HG02870 (cell line): ENCODE measurements around the gene OBSL1.

ENCODE experiments used
- ATAC-seq: cut with Tn5 transposase; IDR thresholded peaks from one replicate; pipeline ENCODE4 v1.9.1; 2021; ENCODE audit warnings: mild to moderate bottlenecking, moderate library complexity; ENCODE audit not compliant: unreplicated experiment

OBSL1 gene

DNA sequence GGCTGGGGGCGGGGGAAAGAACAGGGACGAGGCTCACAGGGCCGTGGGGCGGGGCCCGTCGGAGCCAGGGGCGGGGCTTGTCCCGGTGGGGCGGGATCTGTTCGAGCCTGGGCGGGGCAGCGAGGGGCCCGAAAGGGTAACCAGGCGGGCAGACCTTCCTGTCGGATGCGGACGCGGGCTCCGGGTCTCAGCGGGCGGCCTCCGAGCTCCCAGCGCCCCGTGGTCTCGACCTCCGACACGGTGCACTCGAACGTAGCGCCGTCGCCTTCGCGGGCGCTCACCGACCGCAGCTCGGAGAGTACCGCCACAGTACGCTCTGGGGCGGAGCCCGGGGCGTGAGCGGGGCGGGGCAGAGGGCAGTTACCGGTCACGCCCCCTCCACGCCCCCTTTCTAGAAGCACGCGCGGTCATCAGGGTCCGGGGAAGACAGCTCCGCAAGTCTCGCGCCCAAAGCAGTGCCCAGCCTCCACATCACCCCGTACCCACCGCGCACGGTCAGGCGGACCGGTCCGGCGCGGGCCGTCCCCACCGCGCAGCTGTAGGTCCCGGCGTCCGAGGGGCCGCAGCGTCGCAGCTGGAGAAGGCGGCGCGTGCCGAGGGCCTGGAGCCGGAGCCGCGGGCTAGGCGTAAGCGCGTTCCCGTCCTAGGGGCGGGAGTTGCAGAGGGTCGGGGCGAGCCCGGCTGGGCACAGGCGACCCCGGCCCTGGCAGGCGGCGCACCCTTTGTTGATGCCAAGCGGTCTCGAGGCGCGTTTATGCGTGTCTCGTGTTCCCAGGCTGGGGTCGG, 18.8 kb downstream of the OBSL1 start:
- ATAC-seq = peak; percentile 92

DNA sequence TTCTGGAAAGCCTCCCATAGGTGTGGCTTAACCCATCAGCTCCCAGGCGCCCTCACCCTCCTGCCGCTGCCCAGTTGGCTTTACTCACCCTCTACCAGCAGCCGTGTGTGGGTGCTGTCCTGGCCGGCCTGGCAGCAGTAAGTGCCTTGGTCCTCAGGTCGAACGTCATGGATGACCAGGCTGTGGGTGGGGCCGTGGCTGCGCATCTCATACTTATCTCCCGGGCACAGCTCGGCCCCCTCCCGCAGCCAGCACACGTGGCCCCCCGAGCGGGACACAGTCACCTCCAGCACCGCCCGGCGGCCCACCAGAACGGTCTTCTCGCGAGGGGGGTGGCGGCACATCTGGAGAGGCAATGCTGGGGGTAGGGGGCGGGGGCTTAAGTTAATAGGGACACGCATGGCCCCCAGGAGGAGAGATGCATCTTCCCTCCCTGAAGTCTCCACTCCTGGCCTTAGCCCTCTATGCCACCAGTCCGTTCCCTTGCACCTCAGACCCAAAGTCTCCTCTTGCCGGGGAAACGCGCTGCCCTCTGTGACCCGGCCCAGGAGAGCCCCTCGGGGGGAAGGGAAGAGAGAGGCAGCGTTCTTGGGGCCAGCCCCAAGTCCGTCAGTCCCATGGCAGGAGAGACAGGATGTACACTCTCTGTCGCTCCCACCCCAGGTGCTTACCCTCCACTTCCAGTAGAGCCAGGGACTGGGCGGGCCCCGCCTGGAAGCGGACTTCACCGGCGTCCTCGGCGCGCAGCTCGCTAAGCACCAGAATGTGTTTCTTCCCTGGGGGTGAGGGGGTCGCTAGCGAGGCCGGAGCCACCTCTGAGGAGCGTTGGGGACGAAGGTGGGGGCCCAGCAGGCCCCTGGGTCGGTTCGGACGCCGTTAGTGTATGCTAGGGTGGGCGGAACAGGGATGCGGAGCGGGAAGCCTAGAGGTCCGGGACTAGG, 19.6 kb downstream of the OBSL1 start:
- ATAC-seq = peak; percentile 15

DNA sequence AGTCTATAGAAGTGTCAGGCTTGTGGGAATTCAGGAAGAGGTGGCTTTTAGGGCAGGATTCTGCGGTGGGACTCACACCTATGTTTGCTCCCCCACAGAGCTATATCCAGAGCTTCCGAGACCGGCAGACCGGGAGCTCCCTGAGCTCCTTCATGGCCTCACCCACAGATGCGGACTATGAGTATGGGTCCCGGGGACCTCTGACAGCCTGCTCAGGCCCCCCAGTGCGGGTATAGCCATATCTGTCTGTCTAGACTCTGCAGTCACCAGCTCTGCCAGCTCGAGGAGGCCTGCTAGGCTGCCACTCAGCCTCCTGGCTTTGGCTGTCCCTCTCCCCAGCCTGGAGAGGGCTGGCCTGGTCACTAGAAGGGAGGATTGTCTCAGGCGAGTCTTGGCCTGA, 21.7 kb downstream of the OBSL1 start:
- ATAC-seq = no peak

DNA sequence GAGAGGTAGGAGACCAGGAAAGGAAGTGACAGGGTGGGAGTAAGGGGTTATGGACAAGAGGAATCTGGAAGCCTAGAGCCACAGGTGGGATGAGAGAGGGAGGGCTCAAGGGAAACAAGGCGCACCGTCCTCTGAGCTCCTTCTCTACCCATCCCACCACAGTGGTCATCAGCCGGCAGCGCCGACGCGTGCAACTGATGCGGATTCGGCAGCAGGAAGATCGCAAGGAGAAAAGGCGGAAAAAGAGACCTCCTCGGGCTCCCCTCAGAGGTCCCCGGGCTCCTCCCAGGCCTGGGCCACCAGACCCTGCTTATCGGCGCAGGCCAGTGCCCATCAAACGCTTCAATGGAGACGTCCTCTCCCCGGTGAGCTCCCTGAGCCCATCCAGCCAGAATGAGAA, 22.3 kb downstream of the OBSL1 start:
- ATAC-seq = no peak

DNA sequence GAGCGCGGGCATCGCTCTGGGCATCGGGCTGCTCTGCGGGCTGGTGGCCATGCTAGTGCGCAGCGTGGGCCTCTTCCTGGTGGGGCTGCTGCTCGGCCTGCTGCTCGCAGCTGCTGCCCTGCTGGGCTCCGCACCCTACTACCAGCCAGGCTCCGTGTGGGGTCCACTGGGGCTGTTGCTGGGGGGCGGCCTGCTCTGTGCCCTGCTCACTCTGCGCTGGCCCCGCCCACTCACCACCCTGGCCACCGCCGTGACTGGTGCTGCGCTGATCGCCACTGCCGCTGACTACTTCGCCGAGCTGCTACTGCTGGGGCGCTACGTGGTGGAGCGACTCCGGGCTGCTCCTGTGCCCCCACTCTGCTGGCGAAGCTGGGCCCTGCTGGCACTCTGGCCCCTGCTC, 23.7 kb downstream of the OBSL1 start:
- no peak for ATAC-seq

DNA sequence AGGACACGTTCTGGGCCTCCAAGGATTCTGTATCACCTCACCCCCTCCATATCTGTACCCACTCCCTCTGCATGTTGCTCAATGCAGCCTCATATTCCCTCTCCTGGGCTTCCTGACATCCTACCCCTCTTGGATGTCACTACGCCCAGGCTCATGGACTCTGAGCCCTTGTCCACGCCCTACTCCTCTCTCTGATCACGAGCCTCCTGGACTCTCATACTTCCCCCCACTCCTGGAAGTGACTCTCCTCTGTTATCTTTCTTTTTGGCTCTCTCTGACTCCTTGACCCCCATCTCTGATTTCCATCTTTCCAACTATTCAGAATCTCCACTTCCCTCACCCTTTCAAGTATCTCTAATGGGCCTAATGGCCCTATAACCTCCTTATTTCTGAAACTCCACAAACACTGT, 25.4 kb downstream of the OBSL1 start:
- ATAC-seq = no peak

DNA sequence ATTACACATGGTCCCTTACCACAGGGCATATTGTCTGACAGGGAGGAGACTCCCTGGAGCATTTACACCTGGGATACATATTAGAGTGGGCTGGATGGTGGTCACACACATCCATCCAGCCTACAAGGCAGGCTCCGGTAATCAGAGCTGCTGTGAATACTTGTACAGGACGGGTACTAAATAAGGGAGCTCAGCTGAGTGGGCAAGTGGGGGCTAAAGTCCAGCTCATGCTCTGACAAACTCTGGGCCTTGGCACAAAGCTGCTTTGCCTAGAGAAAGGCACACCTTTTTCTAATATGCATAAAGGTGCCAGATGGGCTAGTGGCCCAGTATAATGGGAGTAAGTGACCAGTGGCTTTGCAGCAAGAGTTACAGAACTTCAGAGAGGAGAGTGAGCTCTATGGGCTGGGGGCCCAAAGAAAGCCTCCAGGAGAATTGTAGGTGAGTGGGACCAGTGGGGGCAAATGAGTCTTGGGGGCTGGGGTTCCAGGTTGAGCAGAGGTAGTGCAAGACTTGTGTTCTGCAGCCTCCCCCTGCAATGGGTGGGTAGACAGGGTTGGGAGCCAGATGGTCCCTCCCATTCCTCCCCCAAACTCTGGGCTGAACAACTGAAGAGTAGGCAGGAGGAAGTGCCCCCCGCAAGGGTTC, 25.9 kb downstream of the OBSL1 start:
- ATAC-seq = no peak

DNA sequence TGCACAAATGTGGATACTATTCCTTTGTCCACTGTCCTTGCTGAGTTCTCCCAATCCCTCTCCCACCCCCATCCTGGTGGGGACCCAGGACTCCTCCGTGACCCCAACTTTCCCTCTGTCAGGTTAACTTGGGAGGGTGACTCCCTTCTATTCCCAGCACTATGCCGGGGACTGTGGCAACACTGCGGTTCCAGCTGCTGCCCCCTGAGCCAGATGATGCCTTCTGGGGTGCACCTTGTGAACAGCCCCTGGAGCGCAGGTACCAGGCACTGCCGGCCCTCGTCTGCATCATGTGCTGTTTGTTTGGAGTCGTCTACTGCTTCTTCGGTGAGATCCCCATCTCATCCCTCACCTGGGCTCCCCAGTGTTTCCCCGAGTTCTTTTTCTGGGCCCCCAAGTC, 26.8 kb downstream of the OBSL1 start:
- ATAC-seq = no peak

DNA sequence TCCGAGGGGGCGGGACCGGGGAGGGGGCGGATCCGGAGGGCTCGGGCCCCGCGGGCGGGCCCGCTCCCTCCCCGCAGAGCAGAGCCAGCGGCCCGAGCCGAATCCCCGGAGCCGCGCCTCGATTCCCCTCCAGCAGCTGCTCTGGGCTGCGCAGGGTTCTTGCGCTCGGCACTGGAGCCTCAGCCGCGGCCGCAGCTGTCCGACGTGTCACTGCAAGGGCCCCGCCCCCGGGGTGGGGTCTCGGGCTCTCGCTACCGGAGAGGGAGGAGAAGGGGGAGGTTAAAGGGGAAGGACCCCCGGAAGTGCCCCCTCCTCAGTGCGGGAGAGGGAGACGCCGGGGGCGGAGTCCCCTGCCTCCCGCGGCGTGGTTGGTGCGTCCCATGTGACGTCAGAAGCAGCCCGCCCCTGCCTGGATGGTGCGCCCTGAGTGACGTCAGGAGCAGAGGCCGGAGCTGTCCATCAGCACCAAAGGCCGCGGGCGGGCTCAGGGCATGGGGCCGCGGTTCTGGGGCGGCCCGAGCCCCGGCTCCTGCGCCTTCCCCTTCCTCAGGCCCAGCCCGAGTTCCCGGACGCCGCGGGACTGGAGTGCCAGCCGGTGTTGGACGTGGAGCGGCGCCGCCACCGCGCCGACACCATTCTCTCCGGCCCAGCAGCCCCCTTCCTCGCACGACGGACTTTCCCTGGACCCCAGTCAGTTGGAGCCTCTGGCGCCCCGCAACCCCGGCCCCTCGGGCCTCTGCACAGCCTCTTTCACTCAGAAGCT, 27.6 kb downstream of the OBSL1 start, which contains the start of the genes CHPF and TMEM198:
Gene CHPF (minus strand): TSS at position 214 of the 763 bp plus-strand sequence. CDS start 271 bp downstream, outside the sequence.
Gene TMEM198 (plus strand): TSS at position 433 of the 763 bp plus-strand sequence. CDS start 700 bp downstream, outside the sequence.
- peak; percentile 72 for ATAC-seq

DNA sequence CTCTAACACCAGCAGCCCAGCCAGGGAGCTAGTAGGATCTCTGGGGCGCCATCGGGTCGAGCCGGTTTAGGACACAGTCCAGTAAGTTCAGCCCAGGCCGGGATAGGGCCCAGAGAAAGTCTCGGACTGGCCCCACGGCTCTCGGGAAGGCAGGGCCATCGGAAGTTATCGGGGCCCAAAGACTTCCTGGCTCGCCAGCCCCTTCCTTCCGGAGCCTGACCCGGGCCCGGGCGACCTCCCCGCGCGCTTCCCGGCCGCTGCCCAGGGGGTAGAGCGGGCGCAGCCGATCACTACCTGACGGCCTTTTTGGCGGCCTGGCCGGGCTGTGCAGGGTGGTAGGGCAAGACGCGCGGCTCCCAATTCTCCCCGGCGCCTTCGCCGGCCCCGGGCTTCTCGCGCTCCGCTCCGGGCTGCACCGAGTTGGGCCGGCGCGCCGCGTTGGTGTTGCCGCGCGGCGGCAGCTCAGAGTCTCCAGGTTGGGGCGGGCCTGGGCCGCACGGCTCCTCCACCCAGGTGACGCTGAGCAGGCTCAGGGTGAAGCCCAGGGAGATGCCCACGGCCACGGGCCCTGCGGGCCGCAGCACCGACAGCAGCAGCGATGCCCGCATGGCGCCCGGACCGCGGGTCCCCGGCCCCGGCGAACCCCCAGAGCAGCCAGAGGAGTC, 28.3 kb downstream of the OBSL1 start:
- ATAC-seq = peak; percentile 29

DNA sequence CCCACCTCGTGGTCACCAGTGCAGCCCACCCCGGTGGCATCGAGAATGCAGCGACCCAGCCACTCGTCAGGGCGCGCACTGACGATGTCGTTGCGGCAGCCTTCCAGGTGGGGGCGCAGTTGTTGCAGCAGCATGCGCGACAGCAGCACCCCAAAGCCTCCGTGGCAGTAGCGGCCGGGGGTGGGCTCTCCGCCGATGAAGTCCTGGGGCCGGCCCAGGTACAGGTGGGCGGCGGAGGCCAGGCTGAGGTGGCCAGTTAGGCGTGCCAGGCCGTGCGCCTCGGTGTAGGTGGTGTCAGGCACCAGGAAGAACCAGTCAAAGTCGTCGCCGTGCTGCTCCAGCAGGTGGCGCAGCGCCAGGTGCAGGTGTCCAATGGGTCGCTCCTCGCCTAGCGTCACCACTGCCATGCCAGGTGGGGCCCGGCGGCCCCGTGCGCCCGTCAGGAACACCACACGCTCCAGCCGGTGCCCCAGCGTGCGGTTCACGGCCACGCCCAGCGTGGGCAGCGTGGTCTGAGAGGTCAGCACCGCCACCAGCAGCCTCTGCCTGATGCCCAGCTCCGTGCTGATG, 29.6 kb downstream of the OBSL1 start:
- peak; percentile 40 for ATAC-seq

DNA sequence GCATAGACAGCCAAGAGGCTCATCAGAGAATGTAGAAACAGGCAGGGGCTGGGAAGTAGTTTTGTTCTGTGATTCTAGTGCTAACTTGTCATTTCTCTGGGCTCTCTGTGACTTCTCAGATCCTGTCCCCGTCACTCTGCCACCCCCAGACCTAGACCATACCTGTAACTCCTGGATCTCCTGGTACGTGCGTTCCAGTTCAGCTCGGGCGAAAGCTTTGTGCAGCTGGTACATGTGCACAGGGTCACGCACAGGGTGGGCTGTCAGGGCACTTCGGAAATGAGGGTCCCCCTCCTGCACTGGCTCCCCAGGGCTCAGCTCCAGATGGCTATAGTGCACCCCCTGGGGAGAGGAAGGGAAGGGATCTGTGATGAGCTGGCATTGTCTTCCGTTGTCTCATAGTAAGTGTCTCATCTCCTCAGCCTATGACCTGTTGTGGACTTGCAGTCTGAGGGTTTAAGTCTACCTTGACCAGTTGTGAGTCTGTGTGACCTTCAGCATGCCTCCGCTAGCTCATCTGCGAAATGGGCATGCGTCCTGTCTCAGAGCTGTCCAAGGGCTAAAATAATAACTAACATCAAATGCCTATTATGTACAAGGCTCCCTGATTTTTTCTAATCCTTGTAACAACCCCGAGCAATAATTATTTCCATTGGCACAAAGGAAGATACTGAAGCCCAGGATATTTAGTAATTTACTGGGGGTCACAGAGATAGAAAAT, 30.4 kb downstream of the OBSL1 start:
- ATAC-seq = no peak

DNA sequence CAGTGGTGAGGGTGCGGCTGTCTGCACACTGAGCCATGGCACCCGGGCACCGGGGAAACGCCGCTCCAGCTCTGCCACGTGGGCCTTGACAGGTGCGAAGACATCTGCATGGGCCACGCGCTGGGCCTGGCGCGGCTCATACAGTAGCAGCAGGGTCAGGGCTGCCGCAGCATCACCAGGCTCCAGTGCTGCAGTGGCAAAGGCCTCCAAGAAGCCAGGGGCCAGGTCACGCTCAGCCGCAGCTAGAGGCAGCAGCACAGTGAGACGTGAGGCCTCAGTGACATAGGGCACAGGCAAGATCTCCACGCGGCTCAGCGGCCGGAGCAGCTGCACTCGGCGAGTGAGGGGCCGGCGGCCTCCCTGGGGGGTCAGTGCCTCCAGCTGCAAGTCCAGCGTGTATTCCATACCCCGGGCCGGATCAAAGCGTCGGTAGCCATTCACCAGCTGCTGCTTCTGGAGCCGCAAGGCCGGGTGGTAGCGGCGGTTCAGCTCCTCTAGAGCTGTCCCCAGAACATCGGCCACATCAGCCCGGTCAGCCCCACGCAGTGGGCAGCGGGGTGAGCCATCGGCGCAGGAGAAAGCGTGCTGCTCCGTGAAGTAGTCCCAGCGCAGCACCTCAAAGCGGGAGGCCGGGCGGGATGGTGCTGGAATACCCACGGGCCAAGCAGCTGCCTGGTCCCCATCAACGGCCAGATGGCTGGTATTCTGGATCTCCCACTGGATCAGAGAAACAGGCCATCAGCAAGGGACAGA, 31.2 kb downstream of the OBSL1 start:
- ATAC-seq = no peak

DNA sequence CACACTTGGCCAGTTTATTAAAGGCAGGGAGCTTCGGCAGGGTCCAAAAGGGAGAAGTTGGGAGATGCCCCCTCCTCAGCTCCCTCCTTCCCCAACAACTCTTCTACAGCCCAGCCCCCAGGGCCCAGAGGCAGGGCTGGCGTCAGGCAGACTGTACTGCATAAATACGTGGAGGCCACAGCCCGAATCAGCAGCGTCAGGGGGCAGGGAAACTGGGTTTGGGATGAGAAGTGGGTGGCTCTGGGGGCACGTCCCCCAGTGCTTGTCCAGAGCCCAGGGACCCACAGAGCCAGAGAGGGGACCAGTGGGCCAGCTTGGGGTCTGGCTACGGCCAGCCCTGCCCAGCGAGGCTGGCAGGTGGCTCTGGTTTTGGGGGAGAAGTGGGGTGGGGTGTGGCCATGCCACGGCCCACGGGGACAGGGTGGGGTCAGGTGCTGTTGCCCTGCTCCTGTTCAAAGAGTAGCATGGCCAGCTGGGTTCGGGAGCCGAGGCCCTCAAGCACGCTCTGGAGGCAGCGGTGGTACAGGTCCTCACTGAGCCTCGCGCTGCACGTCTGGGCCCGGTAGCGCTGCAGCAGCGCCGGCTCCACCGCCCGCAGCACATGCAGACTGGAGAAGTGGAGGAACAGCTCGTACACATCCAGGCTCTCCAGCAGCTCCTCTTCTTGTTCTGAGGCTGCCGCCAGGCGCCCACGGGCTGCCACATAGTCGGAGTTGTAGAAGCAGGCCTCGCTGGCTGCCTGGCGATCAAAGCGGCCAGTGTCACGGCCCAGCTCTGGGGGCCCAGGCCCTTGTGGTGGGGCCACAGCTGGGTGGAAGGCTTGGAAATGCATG, 32.2 kb downstream of the OBSL1 start:
- ATAC-seq = no peak

DNA sequence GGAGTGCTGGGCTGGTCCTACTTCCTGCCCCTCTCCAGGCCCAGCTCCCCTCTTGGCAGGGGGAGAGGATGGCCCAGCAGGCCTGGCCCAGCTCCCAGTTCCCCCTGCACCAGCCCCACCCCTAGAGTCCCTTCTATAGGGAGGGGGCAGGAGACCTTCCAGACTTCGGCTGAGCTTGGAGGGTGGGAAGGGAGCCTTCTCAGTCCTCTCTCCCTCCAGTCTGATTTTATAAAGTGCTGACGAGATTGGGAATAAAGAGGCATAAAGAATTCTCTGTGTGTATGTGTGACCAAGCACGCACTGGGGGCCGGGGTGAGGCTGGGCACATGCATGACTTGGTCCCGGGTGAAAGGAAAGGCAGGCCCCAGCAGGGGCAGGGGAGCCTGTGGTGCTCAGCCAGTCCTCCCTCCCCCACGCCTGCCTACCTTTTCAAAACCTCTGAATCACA, 32.8 kb downstream of the OBSL1 start:
- no peak for ATAC-seq

DNA sequence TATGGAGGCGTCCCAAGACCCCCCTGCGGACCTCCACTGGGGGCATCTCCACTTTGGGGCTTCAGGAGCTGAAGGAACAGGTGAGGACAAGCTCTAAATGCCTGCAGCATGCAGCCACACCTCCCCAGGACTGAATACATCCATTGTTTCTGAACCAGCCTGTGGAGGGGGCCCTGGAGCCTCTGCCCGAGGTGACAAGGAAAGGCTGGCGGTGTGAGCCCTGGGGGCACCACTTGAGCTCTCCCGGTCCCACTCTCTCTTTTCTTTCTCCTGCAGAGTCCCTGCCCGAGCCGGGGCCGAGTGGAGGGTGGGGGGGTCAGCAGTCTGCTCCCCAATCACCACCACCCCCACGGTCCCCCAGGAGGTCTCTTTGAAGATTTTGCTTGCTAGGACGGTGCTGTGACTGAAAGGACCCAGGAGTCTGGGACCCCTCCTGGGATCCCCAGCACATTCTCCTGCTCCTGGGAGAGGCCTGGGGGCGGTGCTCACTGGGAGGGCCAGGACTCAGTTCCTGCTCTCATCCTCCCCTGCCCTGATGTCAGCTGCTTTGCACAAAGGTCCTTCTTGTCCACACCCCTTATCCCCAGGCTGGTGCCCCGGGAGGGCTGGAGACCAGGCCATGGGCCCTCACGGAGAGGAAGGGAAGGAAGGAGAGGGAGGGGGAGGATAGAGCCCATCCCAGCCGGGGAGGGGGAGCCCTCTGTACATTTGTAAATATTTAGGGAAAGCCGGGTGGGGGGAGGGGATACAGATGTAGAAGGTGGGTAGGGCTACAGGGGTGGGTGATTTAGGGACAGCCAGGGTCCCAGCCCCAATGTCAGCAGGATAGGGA, 33.5 kb downstream of the OBSL1 start:
- ATAC-seq = no peak
